Measurements from ENCODE around the gene ABLIM2.

Gene ABLIM2

GRCh38 chr4:8073206-8073863, 85.3 kb downstream of the ABLIM2 start:
- DNase-seq (ENCODE audit: low read depth in 2 of 3, low spot score in 1 of 3) = no peak

DNA sequence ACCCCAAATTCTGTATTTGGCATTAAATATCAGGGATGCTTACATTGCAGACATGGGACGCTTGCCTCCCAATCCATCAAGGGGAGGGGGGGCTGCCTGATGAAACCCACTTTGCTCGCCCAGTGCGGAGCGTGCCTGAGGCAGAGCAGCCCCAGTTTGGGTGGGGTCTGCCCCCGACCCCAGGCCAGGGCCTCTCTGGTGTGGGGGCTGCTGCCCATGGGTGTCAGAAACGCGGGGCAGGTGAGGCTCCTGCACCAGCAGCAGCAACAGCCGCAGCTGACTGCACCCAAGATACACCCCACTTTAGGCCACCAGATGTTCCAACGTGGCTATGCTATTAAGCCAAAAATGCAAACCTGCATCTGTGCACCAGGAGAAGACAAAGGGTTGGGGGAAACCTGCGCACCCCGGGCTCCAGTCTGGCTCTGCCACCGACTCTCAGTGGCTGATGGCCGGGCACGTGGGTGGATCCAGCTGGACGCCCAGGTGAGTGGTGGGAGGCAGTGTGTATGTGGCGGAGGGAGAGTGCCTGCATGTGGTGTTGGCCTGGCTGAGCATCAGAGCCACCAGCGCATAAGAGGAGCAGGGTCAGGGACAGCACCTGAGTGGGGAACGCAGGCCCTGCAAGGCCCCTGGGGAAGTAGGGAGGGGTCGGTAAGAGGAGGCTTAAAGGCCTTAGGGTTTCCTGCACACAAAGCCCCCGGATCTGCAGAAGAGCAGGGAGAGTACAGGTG, 86.2 kb downstream of the ABLIM2 start:
- no peak for DNase-seq (ENCODE audit: low read depth in 2 of 3, low spot score in 1 of 3)

- DNase-seq (ENCODE audit: low read depth in 2 of 3, low spot score in 1 of 3) = no peak
These were observed 86.8 kb downstream of the ABLIM2 start for GRCh38 chr4:8071766-8072165.

DNA sequence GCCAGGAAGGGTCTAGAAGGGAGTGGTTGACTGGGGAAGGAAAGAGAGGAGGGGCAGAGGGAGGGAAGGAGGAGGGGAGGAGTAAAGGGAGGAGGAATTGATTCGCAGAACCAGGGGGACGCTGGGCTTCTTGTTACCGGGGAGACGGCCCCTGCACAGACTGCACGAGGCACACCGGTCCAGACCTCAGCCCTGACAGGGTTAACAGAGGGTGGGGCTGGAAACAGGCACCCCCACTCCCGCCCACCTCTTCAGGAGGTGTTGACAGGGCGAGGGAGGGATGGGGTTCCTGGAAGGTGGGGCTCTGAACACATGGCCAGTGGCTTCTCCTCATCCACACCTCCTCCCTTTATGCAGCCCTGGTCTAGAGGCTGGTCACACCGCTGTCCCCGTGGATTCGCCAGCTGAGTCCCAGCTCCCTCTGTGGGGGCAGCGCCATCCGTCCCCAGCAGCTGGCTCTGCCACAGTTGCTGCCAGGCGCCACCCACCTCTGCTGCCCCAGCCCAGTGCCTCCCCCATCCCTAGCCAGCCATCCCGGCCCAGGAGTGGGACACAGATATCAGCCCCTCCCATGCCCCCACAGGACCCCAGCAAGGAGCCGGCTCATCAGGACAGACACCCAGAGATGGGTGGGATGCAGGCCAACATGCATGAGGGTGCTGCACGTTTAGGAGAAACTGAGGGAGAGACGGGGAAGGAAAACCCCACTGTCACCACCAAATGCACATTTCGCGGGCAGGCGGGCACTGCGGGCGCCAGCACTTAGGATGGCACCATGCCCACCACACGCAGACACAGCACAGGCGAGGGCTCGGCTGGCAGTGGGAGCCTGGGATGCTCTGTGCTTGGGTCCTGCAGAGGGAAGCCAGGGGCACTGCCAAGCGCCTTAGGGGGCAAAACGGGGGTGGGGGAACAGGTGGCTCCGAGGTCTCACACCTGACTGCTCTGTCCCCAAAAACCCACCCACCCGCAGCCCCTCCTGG, 87.6 kb downstream of the ABLIM2 start:
- DNase-seq (ENCODE audit: low read depth in 2 of 3, low spot score in 1 of 3) = no peak

GRCh38 chr4:8069102-8069752, 89.4 kb downstream of the ABLIM2 start:
- no peak for DNase-seq (ENCODE audit: low read depth in 2 of 3, low spot score in 1 of 3)

DNA sequence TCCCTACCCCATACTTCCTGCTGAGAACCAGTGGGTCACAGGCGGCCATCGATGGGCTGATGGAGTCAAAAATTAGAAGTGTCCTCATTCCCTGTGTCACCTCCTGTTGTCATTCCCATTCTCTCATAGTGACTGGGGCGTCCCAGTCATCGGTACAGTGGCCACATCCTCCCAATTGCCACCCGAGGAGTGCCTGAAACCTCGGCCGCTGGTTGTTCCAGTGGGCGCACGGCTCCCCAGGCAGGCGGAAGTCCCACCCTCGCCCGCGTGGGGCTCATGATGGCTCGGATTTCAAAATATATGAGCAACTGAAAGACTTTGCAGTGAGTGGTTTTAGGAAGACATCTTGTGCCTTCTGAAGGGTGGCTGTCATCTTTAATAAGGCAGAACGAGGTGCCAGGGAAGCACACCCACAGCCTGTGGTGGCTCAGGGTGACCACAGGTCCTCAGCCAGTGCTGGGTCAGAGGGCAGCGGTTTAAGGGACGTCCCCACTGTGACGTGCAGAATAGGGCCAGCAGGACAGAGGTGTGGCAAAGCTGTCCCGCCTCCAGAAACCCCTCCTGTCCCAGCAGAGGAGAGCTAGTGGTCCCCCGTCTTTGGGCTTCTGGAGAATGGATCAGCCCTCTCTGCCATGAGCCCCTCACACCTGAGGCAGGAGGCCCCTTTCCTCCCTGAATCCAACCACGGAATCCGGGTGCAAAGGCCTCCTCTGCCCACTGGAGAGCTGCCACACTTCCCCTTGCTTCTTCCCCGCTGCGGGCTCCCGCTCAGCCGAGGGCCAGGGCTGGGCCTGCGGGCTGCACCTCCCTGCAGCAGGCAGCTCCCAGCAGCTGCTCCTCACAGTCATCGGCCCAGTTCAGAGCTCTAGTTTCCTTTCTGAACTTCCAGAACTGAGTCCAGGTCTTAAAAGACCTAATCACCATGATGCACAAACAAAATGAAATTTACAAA, 90.4 kb downstream of the ABLIM2 start:
- DNase-seq (ENCODE audit: low read depth in 2 of 3, low spot score in 1 of 3) = no peak

- DNase-seq (ENCODE audit: low read depth in 2 of 3, low spot score in 1 of 3) = no peak
These were observed 91.2 kb downstream of the ABLIM2 start for GRCh38 chr4:8067274-8067936.

DNA sequence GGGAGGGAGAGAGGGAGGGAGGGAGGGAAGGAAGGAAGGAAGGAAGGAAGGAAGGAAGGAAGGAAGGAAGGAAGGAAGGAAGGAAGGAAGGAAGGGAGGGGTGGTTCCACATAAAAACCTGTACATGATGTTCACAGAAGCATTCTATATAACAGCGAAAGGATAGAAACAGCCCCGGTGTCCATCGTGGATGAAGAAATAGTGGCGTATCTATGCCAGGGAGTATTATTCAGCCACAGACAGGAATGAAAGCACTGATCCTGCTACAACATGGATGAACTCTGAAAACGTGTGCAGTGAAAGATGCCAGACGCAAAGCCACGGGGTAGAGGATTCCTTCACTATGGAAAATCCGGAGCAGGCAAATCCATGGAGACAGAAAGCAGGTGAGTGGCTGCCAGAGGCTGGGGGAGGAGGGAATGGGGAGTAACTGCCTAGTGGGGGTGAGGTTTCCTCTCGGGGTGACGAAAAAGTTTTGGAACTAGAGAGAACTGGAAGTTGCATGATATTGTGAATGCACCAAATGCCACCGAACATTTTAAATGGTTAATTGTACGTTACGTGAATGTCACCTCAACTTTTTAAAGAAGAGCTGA, 92.2 kb downstream of the ABLIM2 start:
- DNase-seq (ENCODE audit: low read depth in 2 of 3, low spot score in 1 of 3) = no peak

GRCh38 chr4:8063974-8064563, 94.5 kb downstream of the ABLIM2 start:
- no peak for DNase-seq (ENCODE audit: low read depth in 2 of 3, low spot score in 1 of 3)

DNA sequence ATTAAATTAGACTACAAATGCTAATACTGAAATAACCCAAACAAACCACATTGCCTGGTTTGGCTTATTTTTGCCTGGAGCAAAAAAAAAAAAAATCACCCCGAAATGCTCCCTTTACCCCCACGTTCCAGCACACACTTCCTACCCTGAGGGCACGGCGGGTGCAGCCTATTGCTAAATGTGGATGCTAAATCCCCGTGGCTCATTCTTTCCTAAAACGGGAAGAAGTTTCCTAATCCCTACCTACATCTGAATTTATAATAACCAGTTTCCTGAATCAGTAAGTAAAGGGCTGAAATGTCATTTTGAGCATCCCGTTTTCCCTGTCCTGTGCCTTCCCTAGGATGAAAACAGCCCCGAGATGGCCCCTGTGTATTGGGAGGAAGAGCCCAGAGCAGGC, 97.0 kb downstream of the ABLIM2 start:
- DNase-seq (ENCODE audit: low read depth in 2 of 3, low spot score in 1 of 3) = no peak

DNA sequence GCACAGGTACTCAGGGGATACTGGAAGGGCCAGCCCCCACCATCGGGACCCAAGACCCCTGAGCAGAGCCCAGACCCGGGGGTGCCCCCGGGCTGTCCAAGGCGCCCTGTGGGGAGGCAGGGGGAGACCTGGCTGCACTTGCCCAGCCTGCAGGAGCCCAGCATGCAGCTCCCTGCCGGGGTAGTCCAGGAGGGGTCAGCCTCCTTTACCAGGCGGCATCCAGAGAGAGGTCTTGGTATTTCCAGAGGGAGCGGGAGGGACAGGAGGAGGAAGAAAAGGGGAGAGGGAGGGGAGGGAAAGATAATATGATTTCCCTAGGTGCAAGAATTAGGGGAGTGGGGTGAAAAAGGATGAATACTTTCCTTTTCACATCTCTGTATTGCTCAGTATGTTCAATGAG, 97.5 kb downstream of the ABLIM2 start:
- DNase-seq (ENCODE audit: low read depth in 2 of 3, low spot score in 1 of 3) = no peak

- no peak for DNase-seq (ENCODE audit: low read depth in 2 of 3, low spot score in 1 of 3)
These were observed 98.0 kb downstream of the ABLIM2 start for GRCh38 chr4:8060632-8061031.

- DNase-seq (ENCODE audit: low read depth in 2 of 3, low spot score in 1 of 3) = no peak
These were observed 100.6 kb downstream of the ABLIM2 start for GRCh38 chr4:8058031-8058479.

- DNase-seq (ENCODE audit: low read depth in 2 of 3, low spot score in 1 of 3) = no peak
These were observed 103.4 kb downstream of the ABLIM2 start for GRCh38 chr4:8055206-8055605.

GRCh38 chr4:8053688-8054449, 104.7 kb downstream of the ABLIM2 start:
- DNase-seq (ENCODE audit: low read depth in 2 of 3, low spot score in 1 of 3) = no peak

GRCh38 chr4:8052160-8052691, 106.4 kb downstream of the ABLIM2 start:
- no peak for DNase-seq (ENCODE audit: low read depth in 2 of 3, low spot score in 1 of 3)

- no peak for DNase-seq (ENCODE audit: low read depth in 2 of 3, low spot score in 1 of 3)
These were observed 107.0 kb downstream of the ABLIM2 start for GRCh38 chr4:8051644-8052043.
